Stromal cell of bone marrow (primary cell): ENCODE results near the gene THADA.
"Not testable (repeated sequence)": the region's sequence is repeated elsewhere in the genome, so short reads cannot be mapped to it uniquely, and the experiment has no call there.

Experiments used
- DNase-seq: peaks from one replicate; pipeline ENCODE4 v3.0.0-alpha.2; 2012; ENCODE audit warnings: low read depth

THADA gene

DNA sequence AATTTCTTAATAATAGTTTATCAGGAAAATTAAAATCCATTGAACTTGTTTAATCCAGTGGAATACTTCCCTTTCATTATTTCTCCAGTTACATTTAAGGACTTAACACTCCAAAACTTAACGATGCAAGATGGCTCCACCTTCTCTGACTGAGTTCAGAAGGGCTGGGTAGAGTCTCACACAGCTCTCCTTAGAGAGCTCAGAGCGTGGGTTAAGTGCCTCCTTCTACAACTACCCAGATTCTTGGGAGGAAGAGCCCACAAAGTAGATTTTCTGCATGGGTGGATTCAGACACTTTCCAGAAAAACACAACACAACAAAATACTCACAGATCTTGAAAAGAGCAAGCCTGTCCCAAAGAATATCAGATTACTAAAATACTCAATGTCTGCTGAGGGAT lies 130.6 kb downstream of the THADA start:
- DNase-seq = no peak

GRCh38 chr2:43464590-43464989 lies 131.2 kb downstream of the THADA start:
- DNase-seq = no peak

GRCh38 chr2:43462866-43463641 lies 132.8 kb downstream of the THADA start:
- no peak for DNase-seq

GRCh38 chr2:43461453-43462073 lies 134.3 kb downstream of the THADA start:
- DNase-seq = no peak

GRCh38 chr2:43460611-43461365 lies 135.1 kb downstream of the THADA start:
- DNase-seq = no peak

DNA sequence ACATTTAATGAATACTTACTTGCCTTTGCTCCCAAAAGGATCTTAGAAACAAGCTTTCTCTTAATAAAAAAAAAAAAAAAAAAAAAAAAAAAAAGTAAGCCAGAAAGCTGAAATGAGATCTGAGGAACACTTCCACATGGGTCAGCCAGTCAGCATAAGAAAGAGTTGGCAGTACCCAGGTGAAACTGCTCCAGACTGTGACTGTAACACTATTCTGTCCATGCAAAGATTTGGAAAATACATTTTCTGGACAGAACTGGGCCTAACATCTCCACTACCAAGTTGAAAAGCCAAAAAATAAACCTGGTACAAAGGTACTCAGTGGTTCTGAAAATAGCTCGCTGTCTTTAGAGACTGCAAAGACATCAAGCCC lies 135.7 kb downstream of the THADA start:
- no peak for DNase-seq

- no peak for DNase-seq
Observed at GRCh38 chr2:43459446-43460173, 136.2 kb downstream of the THADA start.

- peak; percentile 40 for DNase-seq
Observed at GRCh38 chr2:43458014-43458628, 137.7 kb downstream of the THADA start.

GRCh38 chr2:43455731-43456642 lies 139.9 kb downstream of the THADA start:
- DNase-seq = peak; percentile 48

GRCh38 chr2:43455296-43455695 lies 140.5 kb downstream of the THADA start:
- no peak for DNase-seq

- no peak for DNase-seq
Observed at GRCh38 chr2:43454791-43455190, 141.0 kb downstream of the THADA start.

DNA sequence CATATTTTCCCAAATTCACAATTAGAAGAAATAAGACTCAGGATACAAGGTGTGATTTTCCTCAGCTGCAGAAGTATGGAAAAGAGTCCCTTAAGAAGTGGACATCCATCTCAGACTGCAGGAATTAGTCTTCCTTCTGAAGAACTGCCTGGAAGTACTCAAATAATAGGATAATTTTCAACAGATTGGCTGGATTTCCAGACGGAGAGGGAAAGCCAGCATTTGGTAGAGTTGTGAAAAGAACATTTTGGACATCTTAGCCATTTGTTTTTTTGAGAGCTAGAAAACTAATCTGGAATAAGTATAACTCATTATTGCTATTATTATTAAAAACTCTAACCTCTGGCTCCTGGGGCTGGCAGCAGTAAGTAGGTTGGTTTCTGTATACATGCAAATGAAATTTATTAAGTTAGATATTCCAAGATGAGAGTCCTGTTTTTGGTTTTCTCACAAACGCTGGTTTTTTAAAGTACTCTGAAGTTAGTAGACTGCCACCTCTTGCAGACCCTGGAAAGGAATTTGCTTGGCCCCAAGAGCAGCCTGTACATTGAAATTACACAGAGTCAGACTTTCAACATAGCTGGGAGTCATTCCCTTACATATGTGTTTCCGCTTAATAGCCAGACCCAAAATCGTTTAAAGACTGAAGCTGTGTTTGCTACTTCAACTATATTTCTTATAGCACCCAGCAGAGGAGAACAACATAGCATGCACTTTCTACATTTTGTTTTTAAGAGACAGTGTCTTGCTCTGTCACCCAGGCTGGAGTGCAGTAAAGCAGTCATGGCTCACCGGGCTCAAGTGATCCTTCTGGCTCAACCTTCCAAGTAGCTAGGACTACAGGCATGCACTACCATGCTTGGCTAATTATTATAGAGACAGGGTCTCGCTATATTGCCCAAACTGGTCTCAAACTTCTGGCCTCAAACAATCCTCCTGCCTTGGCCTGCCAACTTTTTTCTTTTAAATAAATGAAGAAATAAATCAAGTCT lies 142.4 kb downstream of the THADA start:
- no peak for DNase-seq

GRCh38 chr2:43452318-43452731 lies 143.5 kb downstream of the THADA start:
- no peak for DNase-seq

DNA sequence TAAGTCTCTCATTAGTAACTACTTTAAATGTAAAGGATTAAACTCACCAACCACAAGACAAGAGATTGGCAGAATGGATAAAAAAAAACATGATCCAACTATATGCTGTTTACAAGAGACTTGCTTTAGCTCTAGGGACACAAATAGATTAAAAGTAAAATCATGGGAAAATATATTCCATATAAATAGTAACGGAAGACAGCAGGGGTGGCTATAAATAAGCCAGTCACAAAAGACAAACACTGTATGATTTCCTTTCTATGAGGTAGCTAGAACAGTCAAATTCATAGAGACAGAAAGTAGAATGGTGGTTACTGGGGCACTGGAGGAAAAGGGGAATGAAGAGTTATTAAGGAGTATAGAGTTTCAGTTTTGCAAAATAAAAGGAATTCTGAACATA lies 145.2 kb downstream of the THADA start:
- no peak for DNase-seq

- DNase-seq = no peak
Observed at GRCh38 chr2:43448822-43449110, 147.1 kb downstream of the THADA start.

DNA sequence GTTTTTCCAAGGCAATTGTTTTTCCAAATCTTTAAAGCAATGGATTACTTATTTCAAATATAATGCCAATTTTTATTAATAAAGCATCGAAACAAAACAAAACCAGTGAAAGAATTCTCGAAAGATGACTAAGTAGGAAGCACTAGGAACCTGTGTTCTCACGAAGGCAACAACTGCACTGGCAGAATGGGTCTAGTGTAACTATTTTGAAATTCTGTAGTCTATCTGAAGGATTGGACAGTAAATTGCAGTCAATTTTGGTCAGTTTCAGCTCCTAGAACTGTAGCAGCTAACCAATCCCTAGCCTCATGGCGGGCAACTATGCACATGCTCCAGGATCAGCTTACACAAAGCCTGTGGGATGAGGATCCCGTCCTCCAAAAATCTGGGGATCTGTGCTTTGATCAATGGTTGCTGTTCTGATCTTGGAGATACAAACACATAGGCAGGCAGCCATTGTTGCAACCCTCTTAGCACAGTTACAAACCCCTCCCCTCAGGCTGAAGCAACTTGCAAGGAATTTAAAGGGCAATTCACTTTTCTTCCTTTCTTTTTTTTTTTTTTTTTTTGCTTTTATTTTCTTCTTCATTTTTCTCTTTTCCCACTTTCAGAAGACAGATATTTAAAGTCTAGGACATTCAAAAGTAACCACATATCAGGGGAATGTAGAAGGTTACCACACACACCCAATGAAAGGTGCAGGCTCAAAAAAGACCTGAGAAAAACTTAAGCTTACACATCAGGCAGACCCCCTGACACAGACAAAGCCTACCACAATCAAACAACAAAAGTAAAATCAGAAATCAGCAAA lies 147.6 kb downstream of the THADA start:
- no peak for DNase-seq

DNA sequence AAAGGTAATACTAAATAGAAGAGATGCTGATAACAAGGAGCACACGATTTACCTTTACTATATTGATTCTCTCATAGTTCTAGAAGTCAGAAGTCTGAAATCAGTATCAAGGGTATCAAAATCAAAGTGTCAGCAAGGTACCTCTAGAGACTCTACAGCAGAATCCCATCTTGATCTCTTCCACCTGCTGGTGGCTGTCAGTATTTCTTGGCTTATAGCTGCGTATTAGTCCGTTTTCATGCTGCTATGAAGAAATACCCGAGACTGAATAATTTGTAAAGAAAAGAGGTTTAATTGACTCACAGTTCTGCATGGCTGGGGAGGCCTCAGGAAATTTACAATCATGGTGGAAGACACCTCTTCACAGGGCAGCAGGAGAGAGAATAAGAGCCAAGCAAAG lies 149.1 kb downstream of the THADA start:
- not testable (repeated sequence) for DNase-seq

DNA sequence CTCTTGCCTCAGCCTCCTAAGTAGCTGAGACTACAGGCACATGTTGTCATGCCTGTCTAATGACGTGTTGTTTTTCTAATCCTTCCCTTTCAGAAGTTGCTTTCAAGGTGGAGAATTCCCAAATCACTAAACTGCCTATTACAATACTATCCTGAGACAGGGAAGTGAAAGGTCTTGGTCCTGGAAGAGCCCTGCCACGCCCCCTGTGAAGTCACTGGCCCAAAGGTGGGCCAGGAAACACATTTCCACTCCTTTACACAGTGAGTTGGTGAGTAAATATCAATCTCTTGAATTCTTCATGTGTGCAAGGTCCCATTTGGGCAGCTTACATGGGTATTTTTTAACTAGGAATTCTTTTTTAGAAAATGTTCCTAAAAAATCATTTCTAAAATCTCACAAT lies 150.1 kb downstream of the THADA start:
- no peak for DNase-seq
